ENCODE data around the gene TAS2R60. TPM values are rescaled to one million over a fixed set of nuclear protein-coding genes. Genes with fewer than 3 reads are reported as not detected.

TAS2R60 gene, protein sequence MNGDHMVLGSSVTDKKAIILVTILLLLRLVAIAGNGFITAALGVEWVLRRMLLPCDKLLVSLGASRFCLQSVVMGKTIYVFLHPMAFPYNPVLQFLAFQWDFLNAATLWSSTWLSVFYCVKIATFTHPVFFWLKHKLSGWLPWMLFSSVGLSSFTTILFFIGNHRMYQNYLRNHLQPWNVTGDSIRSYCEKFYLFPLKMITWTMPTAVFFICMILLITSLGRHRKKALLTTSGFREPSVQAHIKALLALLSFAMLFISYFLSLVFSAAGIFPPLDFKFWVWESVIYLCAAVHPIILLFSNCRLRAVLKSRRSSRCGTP
- total RNA-seq = not detected

- Histone ChIP-seq H3K27me3 (no peaks in the 10 kb centered on the region), H3K36me3 (no peaks in the 10 kb centered on the region), H3K9me3 (no peaks in the 10 kb centered on the region), H3K4me1 (no peaks in the 10 kb centered on the region), H3K27ac (no peak within 1 kb of the TSS), H3K4me3 (no peak within 1 kb of the TSS)
- no peak for TF ChIP-seq CTCF (IDR thresholded peaks at IDR 0.05)
- DNase-seq (ENCODE audit: low spot score in 2 of 2) = no peak
- intact Hi-C loops (cut with DNase I) = no loop called here
These were observed at the start of gene TAS2R60 for GRCh38 chr7:143443153-143443552. TAS2R60 (plus strand) TSS chr7:143443453; CDS start chr7:143443453, 0 bp downstream.

DNA sequence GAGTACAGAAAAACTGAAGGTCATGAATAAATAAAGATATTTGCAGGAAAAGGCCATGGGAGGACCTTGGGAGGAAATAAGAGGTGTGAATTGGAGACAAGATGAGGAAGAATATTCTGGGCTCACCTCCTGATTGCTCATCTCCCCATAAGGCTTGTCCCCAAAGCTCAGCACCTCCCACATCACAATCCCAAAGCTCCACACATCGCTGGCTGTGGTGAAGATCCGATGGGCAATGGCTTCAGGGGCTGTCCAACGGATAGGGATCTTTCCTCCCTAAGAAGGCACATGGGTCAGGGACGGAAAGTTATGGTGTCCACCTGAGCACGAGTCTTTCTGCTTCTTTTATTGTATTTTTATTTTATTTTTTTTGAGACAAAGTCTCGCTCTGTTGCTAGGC lies 49.2 kb upstream of the TAS2R60 start:
- H3K4me3 ChIP-seq = no peak overlapping the region
- DNase-seq (ENCODE audit: low spot score in 2 of 2) = no peak
- H3K27me3 ChIP-seq = no peaks in the 10 kb centered on the region
- peaks cover 21 to 28% of the 10 kb centered on the region in 2 donors for H3K36me3 ChIP-seq
- H3K9me3 ChIP-seq = no peaks in the 10 kb centered on the region
- peaks cover 22 to 52% of the 10 kb centered on the region in 2 donors for H3K4me1 ChIP-seq
- no peak overlapping the region for H3K27ac ChIP-seq
- intact Hi-C loops (cut with DNase I) = loop anchor here (10.0 kb wide), 1 partner anchor 1441 kb away; the partner anchor contains the start of gene TPK1
- TF ChIP-seq CTCF (IDR thresholded peaks at IDR 0.05) = no peak

DNA sequence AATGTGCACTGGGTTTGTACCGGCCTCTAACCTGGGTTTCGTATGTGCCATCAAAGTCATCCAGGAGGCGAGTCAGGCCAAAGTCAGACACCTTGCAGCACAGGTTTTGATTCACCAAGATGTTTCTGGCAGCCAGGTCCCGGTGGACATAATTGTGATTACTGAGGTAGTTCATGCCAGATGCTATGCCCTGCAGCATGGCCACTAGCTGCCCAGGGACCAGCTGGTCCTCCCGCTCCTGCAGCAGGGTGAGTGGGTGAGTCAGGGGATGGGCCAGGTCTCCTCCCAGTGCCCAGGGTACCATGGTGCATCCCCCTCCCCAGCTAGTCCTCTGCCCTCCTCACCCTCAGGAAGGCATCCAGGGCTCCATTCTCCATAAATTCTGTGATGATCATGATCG lies 48.5 kb upstream of the TAS2R60 start:
- H3K4me1 ChIP-seq = peaks cover 22 to 47% of the 10 kb centered on the region in 2 donors
- DNase-seq (ENCODE audit: low spot score in 2 of 2) = no peak
- no peak overlapping the region for H3K27ac ChIP-seq
- no peaks in the 10 kb centered on the region for H3K9me3 ChIP-seq
- peaks cover 14 to 21% of the 10 kb centered on the region in 2 donors for H3K36me3 ChIP-seq
- no peak for TF ChIP-seq CTCF (IDR thresholded peaks at IDR 0.05)
- H3K4me3 ChIP-seq = no peak overlapping the region
- no peaks in the 10 kb centered on the region for H3K27me3 ChIP-seq
- intact Hi-C loops (cut with DNase I) = loop anchor here (10.0 kb wide), 1 partner anchor 1440 kb away; the partner anchor contains the start of gene TPK1

- intact Hi-C loops (cut with DNase I) = loop anchor here (10.0 kb wide), 1 partner anchor 1439 kb away; the partner anchor contains the start of gene TPK1
- no peak for DNase-seq (ENCODE audit: low spot score in 2 of 2)
- H3K27ac ChIP-seq = peak overlapping the region in 1 of 2 donors; percentile 2
These were observed 47.8 kb upstream of the TAS2R60 start for GRCh38 chr7:143395187-143396149.

More at GRCh38 chr7:143395187-143396149, 47.8 kb upstream of the TAS2R60 start:
- TF ChIP-seq CTCF (IDR thresholded peaks at IDR 0.05) = no peak
- H3K9me3 ChIP-seq = no peaks in the 10 kb centered on the region
- no peak overlapping the region for H3K4me3 ChIP-seq
- H3K27me3 ChIP-seq = no peaks in the 10 kb centered on the region
- peaks cover 7 to 14% of the 10 kb centered on the region in 2 donors for H3K36me3 ChIP-seq
- peaks cover 22 to 42% of the 10 kb centered on the region in 2 donors for H3K4me1 ChIP-seq
